ENCODE results near the gene KRTAP9-9.

DNA sequence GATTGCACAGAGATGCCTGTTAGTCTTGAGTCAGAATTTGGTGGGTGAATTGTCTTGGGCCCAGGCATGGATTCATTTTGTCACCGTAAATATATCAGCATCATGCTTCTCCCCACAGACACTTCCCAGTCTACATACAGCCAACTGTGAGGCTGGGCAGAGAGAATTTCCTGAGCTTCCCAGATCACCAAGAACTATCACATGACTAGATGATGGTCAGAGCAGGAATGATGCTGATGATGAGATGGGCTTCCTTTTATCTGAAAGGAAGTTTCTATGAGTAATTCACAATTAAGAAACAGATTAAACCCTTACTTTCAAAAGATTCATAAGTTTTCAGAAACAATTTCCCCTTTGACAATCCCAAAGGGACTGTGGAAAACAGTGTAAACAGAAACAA is 323 bp upstream of the KRTAP9-9 start:
- TF ChIP-seq TAF1 (IDR thresholded peaks at IDR 0.05; ENCODE audit: low read depth): no peak
- TF ChIP-seq EZH2 (IDR thresholded peaks at IDR 0.05; ENCODE audit: borderline replicate concordance, insufficient read depth, low read length, poor library complexity, severe bottlenecking): no peak
- TF ChIP-seq, protein P1, sequence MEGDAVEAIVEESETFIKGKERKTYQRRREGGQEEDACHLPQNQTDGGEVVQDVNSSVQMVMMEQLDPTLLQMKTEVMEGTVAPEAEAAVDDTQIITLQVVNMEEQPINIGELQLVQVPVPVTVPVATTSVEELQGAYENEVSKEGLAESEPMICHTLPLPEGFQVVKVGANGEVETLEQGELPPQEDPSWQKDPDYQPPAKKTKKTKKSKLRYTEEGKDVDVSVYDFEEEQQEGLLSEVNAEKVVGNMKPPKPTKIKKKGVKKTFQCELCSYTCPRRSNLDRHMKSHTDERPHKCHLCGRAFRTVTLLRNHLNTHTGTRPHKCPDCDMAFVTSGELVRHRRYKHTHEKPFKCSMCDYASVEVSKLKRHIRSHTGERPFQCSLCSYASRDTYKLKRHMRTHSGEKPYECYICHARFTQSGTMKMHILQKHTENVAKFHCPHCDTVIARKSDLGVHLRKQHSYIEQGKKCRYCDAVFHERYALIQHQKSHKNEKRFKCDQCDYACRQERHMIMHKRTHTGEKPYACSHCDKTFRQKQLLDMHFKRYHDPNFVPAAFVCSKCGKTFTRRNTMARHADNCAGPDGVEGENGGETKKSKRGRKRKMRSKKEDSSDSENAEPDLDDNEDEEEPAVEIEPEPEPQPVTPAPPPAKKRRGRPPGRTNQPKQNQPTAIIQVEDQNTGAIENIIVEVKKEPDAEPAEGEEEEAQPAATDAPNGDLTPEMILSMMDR (IDR thresholded peaks at IDR 0.05; ENCODE audit: poor library complexity, severe bottlenecking): no peak
